IMR-90 (cell line): ENCODE data around the gene CUL4B. TPM values are rescaled to one million over a fixed set of nuclear protein-coding genes. Genes with fewer than 3 reads are reported as not detected.

Experiments
- ATAC-seq: fragments of 200-7000 bp; cut with Tn5 transposase; 2 replicates; pipeline ENCODE4 v1.9.1; 2020; ENCODE audit warnings: low read depth, mild to moderate bottlenecking, moderate library complexity
- BruUV-seq: library from RNA; stranded (reverse); fragments of 400-500 nt; replicated peaks from 2 replicates; lab custom pipeline; 2021; lab: Mats Ljungman, UMichigan
- CTCF ChIA-PET: fragments of 300-600 bp; formaldehyde crosslinking; extraction: SDS; loops from one replicate; lab custom pipeline; 2021; ENCODE audit warnings: antibody characterized with exemption; lab: Yijun Ruan, JAX
- POLR2A ChIA-PET: fragments of 300-600 bp; sonication (Branson Sonifier 250); formaldehyde crosslinking; loops from one replicate; lab custom pipeline; 2022; ENCODE audit warnings: antibody characterized with exemption; ENCODE audit not compliant: unreplicated experiment; lab: Charles Lee
- DNase-seq: peaks from one replicate; pipeline ENCODE4 v3.0.0; 2013
- H2AFZ ChIP-seq: replicated peaks from 2 replicates; pipeline ENCODE3; 2013; ENCODE audit warnings: low read length, mild to moderate bottlenecking; ENCODE audit not compliant: poor library complexity
- H2AK5ac ChIP-seq: 2 replicates; pipeline ENCODE4 v1.6.1; 2013; ENCODE audit warnings: low read depth, low read length, inconsistent platforms
- H2AK9ac ChIP-seq: replicated peaks from 2 replicates; pipeline ENCODE3; 2013; ENCODE audit warnings: mild to moderate bottlenecking, low read depth, low read length, moderate library complexity; ENCODE audit not compliant: poor library complexity
- H2BK120ac ChIP-seq: 2 replicates; pipeline ENCODE4 v1.6.1; 2013; ENCODE audit warnings: low read depth, low read length, inconsistent platforms
- H2BK15ac ChIP-seq: 3 replicates; pipeline ENCODE4 v1.6.1; 2013; ENCODE audit warnings: low read depth, low read length, inconsistent platforms
- H2BK20ac ChIP-seq: 2 replicates; pipeline ENCODE4 v1.6.1; 2013; ENCODE audit warnings: low read depth, mild to moderate bottlenecking, inconsistent platforms, low read length, moderate library complexity
- H2BK5ac ChIP-seq: 2 replicates; pipeline ENCODE4 v1.6.1; 2013; ENCODE audit warnings: mild to moderate bottlenecking, low read depth, low read length, inconsistent platforms; ENCODE audit not compliant: poor library complexity, severe bottlenecking
- H3K14ac ChIP-seq: replicated peaks from 2 replicates; pipeline ENCODE4 v1.6.1; 2013; ENCODE audit warnings: low read depth, low read length, inconsistent platforms
- H3K18ac ChIP-seq: 2 replicates; pipeline ENCODE4 v1.6.1; 2013; ENCODE audit warnings: low read depth, low read length, control low read depth
- H3K23ac ChIP-seq: 2 replicates; pipeline ENCODE4 v1.6.1; 2013; ENCODE audit warnings: low read depth, low read length, inconsistent platforms
- H3K27ac ChIP-seq: 2 replicates; pipeline ENCODE4 v1.5.1; 2013; ENCODE audit warnings: mild to moderate bottlenecking, control low read depth, low read length; ENCODE audit not compliant: insufficient read depth
- H3K27me3 ChIP-seq: 2 replicates; pipeline ENCODE4 v1.6.1; 2013; ENCODE audit warnings: low read length; ENCODE audit not compliant: control insufficient read depth, insufficient read depth
- H3K36me3 ChIP-seq: 2 replicates; pipeline ENCODE4 v1.6.1; 2013; ENCODE audit warnings: low read length, mixed read lengths; ENCODE audit not compliant: control insufficient read depth, insufficient read depth
- H3K4ac ChIP-seq: 2 replicates; pipeline ENCODE4 v1.6.1; 2013; ENCODE audit warnings: low read depth, low read length, inconsistent platforms
- H3K4me1 ChIP-seq: 2 replicates; pipeline ENCODE4 v1.6.1; 2013; ENCODE audit warnings: low read length, mixed read lengths; ENCODE audit not compliant: control insufficient read depth, insufficient read depth
- H3K4me2 ChIP-seq: 2 replicates; pipeline ENCODE4 v1.6.1; 2013; ENCODE audit warnings: low read depth, mild to moderate bottlenecking, control low read depth, low read length, moderate library complexity
- H3K4me3 ChIP-seq: 2 replicates; pipeline ENCODE4 v1.5.1; 2013; ENCODE audit warnings: low read depth, mild to moderate bottlenecking, control low read depth, low read length, moderate library complexity; ENCODE audit not compliant: insufficient read depth
- H3K56ac ChIP-seq: 2 replicates; pipeline ENCODE4 v1.6.1; 2013; ENCODE audit warnings: low read length, inconsistent platforms; ENCODE audit not compliant: insufficient read depth; ENCODE audit errors: extremely low read depth
- H3K79me1 ChIP-seq, 2 experiments: 2 replicates each; pipeline ENCODE4 v1.6.1; 2013; ENCODE audit warnings: low read length in 2 of 2, inconsistent platforms in 1 of 2, low read depth in 1 of 2
- H3K9ac ChIP-seq: 2 replicates; pipeline ENCODE4 v1.6.1; 2013; ENCODE audit warnings: low read depth, low read length, control low read depth
- H3K9me1 ChIP-seq: 2 replicates; pipeline ENCODE4 v1.6.1; 2013; ENCODE audit warnings: low read length, inconsistent platforms; ENCODE audit not compliant: insufficient read depth
- H3K9me3 ChIP-seq: 2 replicates; pipeline ENCODE4 v1.6.1; 2013; ENCODE audit warnings: low read length; ENCODE audit not compliant: control insufficient read depth, insufficient read depth
- H4K20me1 ChIP-seq: 2 replicates; pipeline ENCODE4 v1.6.1; 2013; ENCODE audit warnings: low read length, inconsistent platforms; ENCODE audit not compliant: insufficient read depth
- H4K5ac ChIP-seq: 2 replicates; pipeline ENCODE4 v1.6.1; 2013; ENCODE audit warnings: mild to moderate bottlenecking, low read depth, low read length, control low read depth
- H4K8ac ChIP-seq, 2 experiments: 2 replicates each; pipeline ENCODE4 v1.6.1; 2013; ENCODE audit warnings: low read depth in 2 of 2, low read length in 2 of 2, control low read depth in 1 of 2, inconsistent platforms in 1 of 2
- H4K91ac ChIP-seq: 2 replicates; pipeline ENCODE4 v1.6.1; 2013; ENCODE audit warnings: low read depth, low read length, inconsistent platforms; ENCODE audit not compliant: insufficient read depth
- BHLHE40 ChIP-seq: fragments of 150-350 bp; IDR thresholded peaks from 2 replicates; pipeline ENCODE4 v1.6.1; 2016; ENCODE audit warnings: mild to moderate bottlenecking, low read depth, low read length
- CEBPB ChIP-seq: IDR thresholded peaks from 2 replicates; pipeline ENCODE4 v1.6.1; 2012; ENCODE audit warnings: low read depth, low read length, improper control_type of control experiment
- CHD1 ChIP-seq: IDR thresholded peaks from 2 replicates; pipeline ENCODE4 v1.6.1; 2012; ENCODE audit warnings: low read depth, low read length, improper control_type of control experiment
- FOS ChIP-seq: fragments of 150-350 bp; IDR thresholded peaks from 2 replicates; pipeline ENCODE4 v1.6.1; 2016; ENCODE audit warnings: low read depth, low read length
- MAFK ChIP-seq: IDR thresholded peaks from 2 replicates; pipeline ENCODE4 v1.6.1; 2012; ENCODE audit warnings: low read depth, low read length, improper control_type of control experiment
- MAZ ChIP-seq: IDR thresholded peaks from 2 replicates; pipeline ENCODE4 v1.6.1; 2012; ENCODE audit warnings: low read depth, mild to moderate bottlenecking, low read length, improper control_type of control experiment, moderate library complexity, borderline replicate concordance
- MXI1 ChIP-seq: IDR thresholded peaks from 2 replicates; pipeline ENCODE4 v1.6.1; 2012; ENCODE audit warnings: low read depth, mild to moderate bottlenecking, low read length, moderate library complexity, borderline replicate concordance
- NFE2L2 ChIP-seq: fragments of 150-350 bp; IDR thresholded peaks from 2 replicates; pipeline ENCODE4 v1.6.1; 2016; ENCODE audit warnings: low read depth, mild to moderate bottlenecking, low read length
- POLR2A ChIP-seq: IDR thresholded peaks from 2 replicates; pipeline ENCODE4 v1.6.1; 2012; ENCODE audit warnings: mild to moderate bottlenecking, low read depth, low read length
- RAD21 ChIP-seq: IDR thresholded peaks from 2 replicates; pipeline ENCODE4 v1.6.1; 2012; ENCODE audit warnings: low read length, improper control_type of control experiment
- RCOR1 ChIP-seq: IDR thresholded peaks from 2 replicates; pipeline ENCODE4 v1.6.1; 2012; ENCODE audit warnings: mild to moderate bottlenecking, low read length, improper control_type of control experiment; ENCODE audit not compliant: insufficient replicate concordance
- RFX5 ChIP-seq: IDR thresholded peaks from 2 replicates; pipeline ENCODE4 v1.8.0; 2012; ENCODE audit warnings: low read depth, mild to moderate bottlenecking, low read length, moderate library complexity
- SMC3 ChIP-seq: fragments of 150-350 bp; IDR thresholded peaks from 2 replicates; pipeline ENCODE4 v1.6.1; 2016; ENCODE audit warnings: low read depth, mild to moderate bottlenecking, antibody characterized with exemption, low read length, moderate library complexity
- WGBS, 2 experiments: methylation state at CpG; one replicate each; pipeline versions ENCODE4 v1.1.5 to v1.1.7; 2013; ENCODE audit warnings: missing lambda C conversion rate in 2 of 2; ENCODE audit not compliant: insufficient read length in 1 of 2; ENCODE audit errors: extremely low coverage in 2 of 2; 5-methylcytosine and 5-hydroxymethylcytosine counted together
- dilution Hi-C: fragments of 300-500 bp; cut with HindIII; formaldehyde crosslinking; loops from one replicate; pipeline ENCODE4 v1.14.3; 2018; ENCODE audit warnings: low sequenced_read_pairs; ENCODE audit not compliant: unreplicated experiment
- in situ Hi-C: fragments of 300-500 bp; cut with MboI; formaldehyde crosslinking; loops from 3 replicates; pipeline ENCODE4 v1.14.3; 2019; ENCODE audit warnings: low sequenced_read_pairs, inconsistent platforms, mixed read lengths
- intact Hi-C: fragments of 100-400 bp; cut with micrococcal nuclease; formaldehyde crosslinking; loops from 2 replicates; pipeline ENCODE4 v1.10.0; 2022
- polyA plus RNA-seq, 3 experiments: library from polyadenylated mRNA; depleted of rRNA; stranded (reverse); fragments of >200 nt; gene quantifications; 2 replicates each; pipeline ENCODE4 v1.2.3, GENCODE V29; 2012; ENCODE audit warnings: low replicate concordance in 1 of 3
- total RNA-seq: library from RNA; depleted of rRNA; stranded (reverse); fragments of >200 nt; gene quantifications from 2 replicates; pipeline ENCODE4 v1.2.3, GENCODE V29; 2012
- TF ChIP-seq, protein P1 (sequence below): conservative IDR thresholded peaks from 2 replicates; pipeline ENCODE4 v1.5.1; 2012; ENCODE audit warnings: mild to moderate bottlenecking, low read depth, low read length, improper control_type of control experiment
- TF ChIP-seq, protein P2 (sequence below): fragments of 150-350 bp; IDR thresholded peaks from 2 replicates; pipeline ENCODE4 v1.6.1; 2017; ENCODE audit warnings: mild to moderate bottlenecking, antibody characterized with exemption, low read length, low read depth
- TF ChIP-seq, protein P3 (sequence below): fragments of 150-350 bp; IDR thresholded peaks from 2 replicates; pipeline ENCODE4 v1.6.1; 2016; ENCODE audit warnings: low read depth, mild to moderate bottlenecking, low read length, moderate library complexity, borderline replicate concordance

Gene CUL4B
- total and polyA plus RNA-seq, 2 of the 4 experiments (the other 2 are of a cell fraction), result 19.4 to 30.9 TPM

DNA sequence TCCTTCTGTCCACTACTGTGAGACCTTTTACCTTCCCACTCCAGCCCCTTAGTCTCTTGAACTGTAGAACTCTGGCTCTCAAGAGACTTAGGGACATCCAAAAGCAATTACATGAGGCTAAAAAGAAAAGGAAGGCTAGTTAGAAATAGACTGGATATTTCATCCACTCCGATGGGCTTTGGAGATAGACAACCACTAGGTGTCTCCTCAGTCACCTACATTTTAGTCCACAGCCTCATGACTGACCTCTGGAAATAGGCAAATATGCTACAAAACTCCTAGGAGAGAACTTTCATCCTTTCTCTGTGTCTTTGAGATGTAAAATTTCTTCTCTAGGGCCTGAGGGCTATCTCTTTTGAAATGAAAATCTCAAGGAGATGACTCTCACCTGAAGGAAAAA lies 46.5 kb downstream of the CUL4B start:
- in situ Hi-C loops (loop anchor here (25.0 kb wide), 1 partner anchor 248 kb away; no protein-coding TSS in a partner anchor), dilution Hi-C loops (no loop called here), intact Hi-C loops (no loop called here)
- no peak overlapping the region for H3K23ac ChIP-seq
- CTCF ChIA-PET, result no interaction called here
- no peak overlapping the region for H2BK120ac ChIP-seq
- no peak overlapping the region for H3K18ac ChIP-seq
- no peak overlapping the region for H3K4ac ChIP-seq
- H3K4me1 ChIP-seq, result 0 out of 2 replicates have a peak, but pooled peaks cover 2% of the 10 kb centered on the region
- H3K4me2 ChIP-seq, result no peak overlapping the region
- no peak overlapping the region for H3K4me3 ChIP-seq
- H2BK20ac ChIP-seq, result no peak overlapping the region
- TF ChIP-seq CEBPB (no peak), MAFK (no peak), CHD1 (no peak), SMC3 (no peak; the same call in 1 of the 2 replicates), POLR2A (no peak), RAD21 (peak; percentile 39), RCOR1 (no peak), FOS (no peak), RFX5 (no peak), NFE2L2 (no peak), MXI1 (no peak), BHLHE40 (no peak), MAZ (no peak)
- TF ChIP-seq, protein P1, sequence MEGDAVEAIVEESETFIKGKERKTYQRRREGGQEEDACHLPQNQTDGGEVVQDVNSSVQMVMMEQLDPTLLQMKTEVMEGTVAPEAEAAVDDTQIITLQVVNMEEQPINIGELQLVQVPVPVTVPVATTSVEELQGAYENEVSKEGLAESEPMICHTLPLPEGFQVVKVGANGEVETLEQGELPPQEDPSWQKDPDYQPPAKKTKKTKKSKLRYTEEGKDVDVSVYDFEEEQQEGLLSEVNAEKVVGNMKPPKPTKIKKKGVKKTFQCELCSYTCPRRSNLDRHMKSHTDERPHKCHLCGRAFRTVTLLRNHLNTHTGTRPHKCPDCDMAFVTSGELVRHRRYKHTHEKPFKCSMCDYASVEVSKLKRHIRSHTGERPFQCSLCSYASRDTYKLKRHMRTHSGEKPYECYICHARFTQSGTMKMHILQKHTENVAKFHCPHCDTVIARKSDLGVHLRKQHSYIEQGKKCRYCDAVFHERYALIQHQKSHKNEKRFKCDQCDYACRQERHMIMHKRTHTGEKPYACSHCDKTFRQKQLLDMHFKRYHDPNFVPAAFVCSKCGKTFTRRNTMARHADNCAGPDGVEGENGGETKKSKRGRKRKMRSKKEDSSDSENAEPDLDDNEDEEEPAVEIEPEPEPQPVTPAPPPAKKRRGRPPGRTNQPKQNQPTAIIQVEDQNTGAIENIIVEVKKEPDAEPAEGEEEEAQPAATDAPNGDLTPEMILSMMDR, result peak; percentile 29; the same call in 1 of the 2 replicates
- TF ChIP-seq, protein P2, sequence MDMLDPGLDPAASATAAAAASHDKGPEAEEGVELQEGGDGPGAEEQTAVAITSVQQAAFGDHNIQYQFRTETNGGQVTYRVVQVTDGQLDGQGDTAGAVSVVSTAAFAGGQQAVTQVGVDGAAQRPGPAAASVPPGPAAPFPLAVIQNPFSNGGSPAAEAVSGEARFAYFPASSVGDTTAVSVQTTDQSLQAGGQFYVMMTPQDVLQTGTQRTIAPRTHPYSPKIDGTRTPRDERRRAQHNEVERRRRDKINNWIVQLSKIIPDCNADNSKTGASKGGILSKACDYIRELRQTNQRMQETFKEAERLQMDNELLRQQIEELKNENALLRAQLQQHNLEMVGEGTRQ, result no peak
- TF ChIP-seq, protein P3, sequence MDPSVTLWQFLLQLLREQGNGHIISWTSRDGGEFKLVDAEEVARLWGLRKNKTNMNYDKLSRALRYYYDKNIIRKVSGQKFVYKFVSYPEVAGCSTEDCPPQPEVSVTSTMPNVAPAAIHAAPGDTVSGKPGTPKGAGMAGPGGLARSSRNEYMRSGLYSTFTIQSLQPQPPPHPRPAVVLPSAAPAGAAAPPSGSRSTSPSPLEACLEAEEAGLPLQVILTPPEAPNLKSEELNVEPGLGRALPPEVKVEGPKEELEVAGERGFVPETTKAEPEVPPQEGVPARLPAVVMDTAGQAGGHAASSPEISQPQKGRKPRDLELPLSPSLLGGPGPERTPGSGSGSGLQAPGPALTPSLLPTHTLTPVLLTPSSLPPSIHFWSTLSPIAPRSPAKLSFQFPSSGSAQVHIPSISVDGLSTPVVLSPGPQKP, result no peak
- no peaks in the 10 kb centered on the region for H3K9me1 ChIP-seq
- H2AFZ ChIP-seq, result no peak overlapping the region
- POLR2A ChIA-PET, result no interaction called here
- H3K27me3 ChIP-seq, result no peaks in the 10 kb centered on the region
- H2AK9ac ChIP-seq, result no peak overlapping the region
- H4K20me1 ChIP-seq, result no peaks in the 10 kb centered on the region
- H4K91ac ChIP-seq, result no peak overlapping the region
- no peak overlapping the region for H4K5ac ChIP-seq
- H2BK15ac ChIP-seq, result no peak overlapping the region
- no peak overlapping the region for H2AK5ac ChIP-seq
- H2BK5ac ChIP-seq, result no peak overlapping the region
- no peaks in the 10 kb centered on the region for H3K9me3 ChIP-seq
- no peak overlapping the region for H3K9ac ChIP-seq
- DNase-seq, result peak; percentile 25
- H3K27ac ChIP-seq, result no peak overlapping the region
- H3K56ac ChIP-seq, result no peak overlapping the region
- no TSS peak for BruUV-seq
- no peak overlapping the region for H3K14ac ChIP-seq
- no CpG with 5 or more reads among the region's 1 CpG for WGBS, 2 experiments
- no peaks in the 10 kb centered on the region for H3K36me3 ChIP-seq
- ATAC-seq, result peak; percentile 51; the same call in 1 of the 2 replicates
- H3K79me1 ChIP-seq, result no peaks in the 10 kb centered on the region
- H4K8ac ChIP-seq, result no peak overlapping the region
